HG02885 (cell line): ENCODE measurements around the gene SERPINA3.
"Not testable (repeated sequence)": the region's sequence is repeated elsewhere in the genome, so short reads cannot be mapped to it uniquely, and the experiment has no call there.

ENCODE experiments used
- ATAC-seq: cut with Tn5 transposase; IDR thresholded peaks from one replicate; pipeline ENCODE4 v1.9.1; 2021; ENCODE audit warnings: mild to moderate bottlenecking; ENCODE audit not compliant: unreplicated experiment, poor library complexity

The SERPINA3 gene

DNA sequence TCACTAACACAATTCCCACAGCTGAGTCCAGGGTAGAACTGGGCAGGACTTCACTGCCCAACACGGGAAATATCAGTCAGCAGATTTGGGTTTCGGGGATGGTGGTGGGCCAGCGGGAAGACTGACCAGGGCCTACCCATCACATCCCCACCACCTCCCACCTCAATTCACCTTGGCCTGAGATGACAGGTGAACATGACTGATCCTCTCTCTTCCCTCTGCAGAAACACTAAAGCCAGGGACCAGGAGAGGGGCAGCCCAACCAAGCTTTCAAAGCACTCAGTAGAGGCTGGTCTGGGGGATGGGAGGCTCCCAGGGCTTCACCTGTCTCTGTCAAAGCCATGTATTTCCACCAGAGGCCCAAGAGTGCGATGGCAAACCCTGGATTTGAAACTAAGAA lies 28.6 kb upstream of the SERPINA3 start:
- ATAC-seq, result no peak

DNA sequence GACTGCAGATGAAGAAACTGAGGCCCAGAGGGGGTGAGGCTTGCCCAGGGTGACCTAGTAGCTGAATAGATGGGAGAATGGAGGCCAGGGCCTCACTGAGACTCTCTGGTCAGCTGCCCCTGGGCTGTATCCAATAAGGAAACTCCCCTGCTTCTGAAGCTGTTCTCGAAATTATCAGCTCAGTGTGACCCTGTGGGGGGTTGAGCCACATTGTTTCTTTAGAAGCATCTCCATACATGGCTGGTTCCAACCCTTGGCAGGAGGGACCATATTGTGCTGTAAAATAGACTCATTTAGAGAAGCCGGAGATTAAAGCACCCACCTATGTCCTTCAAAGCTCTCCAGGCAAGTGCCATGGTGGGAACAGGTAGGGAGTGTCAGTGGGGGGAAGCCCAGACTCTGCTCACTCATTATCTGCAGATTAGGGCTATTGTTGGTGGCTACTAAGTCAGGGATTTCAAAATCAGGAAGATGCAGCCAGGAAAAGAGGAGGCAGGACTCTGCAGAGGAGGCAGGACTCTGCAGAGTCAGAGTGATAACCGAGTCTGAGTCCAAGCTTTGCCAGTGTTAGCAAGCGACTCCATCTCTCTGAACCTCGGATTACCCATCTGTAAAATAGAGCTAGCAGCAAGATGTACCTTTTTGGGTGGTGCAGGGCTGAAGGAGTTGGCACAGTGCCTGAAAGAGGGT lies 27.5 kb upstream of the SERPINA3 start:
- ATAC-seq, result no peak

DNA sequence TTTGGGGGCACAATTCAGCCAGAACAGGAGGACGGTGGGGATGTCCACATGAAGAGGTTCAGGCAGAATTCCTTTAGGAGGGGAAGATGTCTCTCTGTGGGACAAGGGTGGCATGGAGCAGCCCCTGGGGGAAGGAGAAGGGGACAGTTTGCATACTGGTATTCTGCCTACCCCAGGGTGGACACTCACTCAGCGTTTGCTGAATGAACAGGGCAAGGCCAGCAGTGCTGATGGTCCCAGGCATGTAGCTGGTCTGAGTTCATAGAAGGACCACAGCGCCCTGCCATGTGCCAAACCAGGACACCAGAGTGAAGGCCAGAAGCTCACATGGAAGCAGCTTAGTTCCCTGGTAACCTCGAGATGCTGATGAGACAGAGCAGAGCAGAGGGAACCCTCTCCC lies 25.6 kb upstream of the SERPINA3 start:
- no peak for ATAC-seq

DNA sequence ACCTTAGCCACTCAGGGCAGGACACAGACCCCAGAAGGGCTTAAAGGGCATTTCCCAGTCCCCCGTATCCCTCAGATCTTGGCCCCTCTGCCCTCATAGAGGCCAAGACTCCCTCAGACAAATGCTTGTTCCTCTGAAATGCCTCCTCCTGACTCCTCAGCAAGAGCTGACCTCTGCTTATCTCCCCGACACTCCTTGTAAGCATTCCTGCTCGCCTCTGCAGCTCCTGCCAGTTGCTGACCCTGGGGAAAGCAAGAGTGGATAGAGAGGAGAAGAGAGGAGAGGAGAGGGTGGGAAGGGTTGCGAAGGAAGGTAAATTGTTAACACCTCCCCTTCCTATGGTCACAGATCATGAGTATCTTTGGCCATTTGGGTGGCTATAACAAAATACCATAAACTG lies 23.9 kb upstream of the SERPINA3 start:
- no peak for ATAC-seq

DNA sequence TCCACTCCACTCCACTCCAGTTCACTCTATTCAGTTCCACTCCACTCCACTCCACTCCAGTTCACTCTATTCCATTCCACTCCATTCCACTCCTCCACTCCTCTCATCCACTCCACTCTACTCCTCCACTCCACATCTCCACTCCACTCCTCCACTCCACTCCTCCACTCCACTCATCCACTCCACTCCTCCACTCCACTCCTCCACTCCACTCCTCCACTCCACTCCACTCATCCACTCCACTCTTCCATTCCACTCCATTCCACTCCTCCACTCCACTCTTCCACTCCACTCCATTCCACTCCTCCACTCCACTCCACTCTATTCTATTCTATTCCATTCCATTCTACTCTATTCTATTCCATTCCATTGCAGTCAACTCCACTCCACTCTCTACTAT lies 21.1 kb upstream of the SERPINA3 start:
- ATAC-seq, result no peak

DNA sequence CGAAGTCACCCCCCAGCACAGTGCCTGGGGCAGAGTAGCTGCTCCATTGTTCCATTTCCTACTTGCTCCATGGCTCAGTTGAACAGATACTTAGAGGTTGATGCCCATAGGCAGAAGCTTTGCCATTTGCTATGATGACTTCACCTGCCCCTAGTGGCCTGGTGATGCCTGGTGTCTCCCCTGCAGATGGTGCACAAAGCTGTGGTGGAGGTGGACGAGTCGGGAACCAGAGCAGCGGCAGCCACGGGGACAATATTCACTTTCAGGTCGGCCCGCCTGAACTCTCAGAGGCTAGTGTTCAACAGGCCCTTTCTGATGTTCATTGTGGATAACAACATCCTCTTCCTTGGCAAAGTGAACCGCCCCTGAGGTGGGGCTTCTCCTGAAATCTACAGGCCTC lies 20.3 kb upstream of the SERPINA3 start:
- ATAC-seq, result no peak

DNA sequence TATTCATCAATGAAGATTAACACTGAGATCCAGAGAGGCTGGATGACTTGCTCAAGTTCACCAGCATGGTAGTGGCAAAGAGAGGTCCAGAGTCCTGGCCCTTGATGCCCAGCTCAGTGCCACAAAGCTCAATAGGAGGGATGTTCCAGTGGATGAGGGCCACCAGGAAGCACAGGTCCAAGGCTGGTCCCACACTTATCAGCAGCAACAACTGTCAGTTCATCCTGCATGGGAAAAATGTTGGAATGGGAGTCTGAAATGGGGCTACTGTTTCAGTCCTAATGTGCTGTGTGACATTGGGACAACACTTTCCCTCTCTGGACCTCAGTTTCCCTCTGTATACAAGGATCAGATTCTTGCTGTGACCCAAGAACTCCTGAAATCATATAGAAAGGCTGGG lies 19.7 kb upstream of the SERPINA3 start:
- ATAC-seq, result no peak

DNA sequence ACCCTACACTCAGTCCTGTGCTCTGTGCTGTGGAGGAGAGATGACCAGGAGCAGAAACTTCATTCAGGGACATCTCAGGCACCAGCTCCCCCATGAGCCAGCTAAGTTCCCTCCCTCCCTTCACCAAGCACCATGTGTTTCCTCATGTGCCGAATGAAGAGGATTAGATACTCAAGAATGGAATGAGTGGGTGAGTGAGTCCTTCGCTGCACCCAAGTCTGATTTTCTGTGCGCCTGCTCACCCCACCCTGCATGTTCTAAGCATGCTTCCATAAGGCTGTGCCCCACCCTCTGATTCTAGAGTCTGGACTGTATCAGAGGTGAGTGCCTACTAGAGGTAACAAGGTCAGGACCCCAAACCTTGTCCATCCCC lies 18.8 kb upstream of the SERPINA3 start:
- ATAC-seq, result no peak

DNA sequence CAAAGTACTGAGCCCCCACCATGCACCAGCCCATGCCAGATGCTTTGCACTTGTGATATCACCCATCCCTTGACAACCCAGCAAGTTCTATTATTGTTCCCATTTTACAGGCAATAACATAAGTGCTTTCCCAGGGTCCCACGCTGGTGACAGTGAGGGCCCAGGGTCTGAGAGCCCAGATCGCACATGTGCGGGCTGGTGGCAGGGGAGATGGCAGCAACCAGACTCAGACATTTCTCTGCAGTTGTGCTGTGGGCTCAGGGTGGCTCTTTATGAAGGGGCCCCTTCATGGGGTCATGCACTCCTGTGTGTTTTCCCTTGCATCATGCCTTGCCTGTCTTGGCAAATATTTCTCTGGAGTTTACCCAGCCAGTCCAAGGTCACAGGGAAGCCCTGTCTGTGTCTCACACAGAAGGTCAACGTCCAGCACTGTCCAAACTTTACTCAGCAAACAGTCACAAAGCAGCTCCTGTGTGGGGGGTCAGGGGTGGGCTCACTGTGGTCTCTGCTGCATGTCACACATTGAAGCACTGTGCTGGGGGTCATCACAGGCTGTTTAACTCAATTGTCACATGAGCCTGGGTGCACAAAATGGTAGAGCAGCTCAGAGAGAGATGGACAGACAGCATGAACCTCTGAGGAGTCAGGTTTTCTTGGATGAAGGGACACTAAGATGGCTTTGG lies 18.3 kb upstream of the SERPINA3 start:
- no peak for ATAC-seq

DNA sequence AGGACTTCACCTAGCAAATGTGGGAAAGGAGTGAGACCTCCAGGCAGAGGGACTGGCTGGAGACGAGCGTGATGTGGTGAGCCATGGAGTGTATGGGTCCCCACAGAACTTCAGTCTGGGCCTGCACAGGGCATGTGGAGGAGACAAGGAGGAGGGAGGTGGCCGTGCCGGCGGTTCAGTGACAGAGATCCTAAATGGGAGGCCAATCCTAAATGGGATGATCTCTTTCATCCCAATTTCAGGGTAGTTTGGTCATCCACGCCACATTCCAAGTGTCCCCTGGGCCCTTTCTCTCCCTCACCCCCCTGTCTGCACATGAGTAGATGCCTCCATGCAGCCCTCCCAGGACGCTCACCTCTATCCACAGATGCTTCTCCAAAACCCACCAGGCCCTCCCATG lies 17.8 kb upstream of the SERPINA3 start:
- ATAC-seq, result no peak

DNA sequence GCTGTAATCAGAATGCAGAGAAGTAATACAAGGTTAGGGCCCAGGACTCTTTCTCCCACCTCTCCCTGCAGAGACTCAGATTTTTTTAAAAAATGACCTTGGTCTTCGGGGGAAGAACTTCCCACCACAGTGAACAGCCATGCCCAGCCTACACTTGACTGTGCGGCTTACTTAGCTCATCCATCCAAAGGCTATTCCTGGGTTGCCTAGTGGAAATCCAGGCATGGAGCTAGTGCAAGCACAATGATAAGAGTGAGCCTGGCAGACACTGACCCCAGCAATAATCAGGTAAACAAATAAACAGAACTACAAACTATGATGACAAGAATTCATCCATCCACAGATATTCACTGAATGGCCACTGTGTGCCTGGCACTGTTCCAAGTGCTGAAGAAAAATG lies 16.3 kb upstream of the SERPINA3 start:
- no peak for ATAC-seq

DNA sequence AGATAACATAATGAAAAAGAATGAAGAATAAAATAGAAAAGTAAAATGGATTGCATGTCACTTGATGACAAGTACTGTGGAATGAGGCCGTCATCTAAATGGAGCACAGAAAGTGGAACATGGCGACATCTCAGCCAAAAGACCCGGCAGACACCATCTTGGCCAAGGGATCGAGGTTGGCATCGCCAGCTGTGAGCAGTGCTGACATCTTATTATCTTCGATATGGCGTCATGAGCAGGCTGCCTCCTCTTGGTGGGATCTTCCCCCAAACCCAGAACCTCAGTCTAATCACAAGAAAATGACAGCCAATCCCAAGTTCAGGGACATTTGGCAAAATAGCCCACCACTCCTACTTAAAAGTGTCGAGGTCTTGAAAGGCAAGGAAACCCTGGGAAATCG lies 15.8 kb upstream of the SERPINA3 start:
- ATAC-seq, result no peak

DNA sequence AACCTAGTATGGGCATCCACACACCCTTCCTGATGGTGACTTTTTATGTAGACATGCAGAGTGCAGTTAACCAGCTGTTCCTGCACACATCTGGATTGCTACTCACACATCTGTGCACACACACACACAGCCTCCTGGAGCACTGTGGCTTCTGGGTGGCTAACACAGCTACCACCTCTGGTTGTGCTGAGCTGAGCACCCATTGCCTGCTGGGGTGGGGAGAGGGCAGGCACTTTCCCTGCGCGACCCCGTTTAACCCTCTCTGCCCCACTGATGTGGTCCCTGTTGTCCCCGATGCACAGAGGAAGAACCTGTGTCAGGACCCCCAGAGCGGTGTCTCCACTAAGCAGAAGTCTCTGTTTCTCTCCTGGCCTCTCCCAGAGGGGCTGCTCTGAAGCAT lies 14.4 kb upstream of the SERPINA3 start:
- ATAC-seq, result no peak

DNA sequence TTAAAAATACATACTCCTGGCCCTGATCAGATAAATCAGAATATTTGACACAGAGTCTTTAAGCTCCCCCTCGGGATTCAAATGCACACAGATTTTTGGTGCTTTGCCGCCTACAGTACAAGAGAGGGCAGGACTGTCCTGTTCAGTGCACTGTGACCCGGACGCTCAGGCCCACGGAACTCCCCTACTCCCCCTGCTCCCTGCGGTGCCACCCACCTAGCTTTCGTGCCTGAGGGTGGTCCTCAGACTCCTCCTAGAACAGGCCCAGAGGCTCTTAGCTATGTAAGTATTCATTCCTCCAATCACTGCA lies 13.7 kb upstream of the SERPINA3 start:
- ATAC-seq, result no peak

DNA sequence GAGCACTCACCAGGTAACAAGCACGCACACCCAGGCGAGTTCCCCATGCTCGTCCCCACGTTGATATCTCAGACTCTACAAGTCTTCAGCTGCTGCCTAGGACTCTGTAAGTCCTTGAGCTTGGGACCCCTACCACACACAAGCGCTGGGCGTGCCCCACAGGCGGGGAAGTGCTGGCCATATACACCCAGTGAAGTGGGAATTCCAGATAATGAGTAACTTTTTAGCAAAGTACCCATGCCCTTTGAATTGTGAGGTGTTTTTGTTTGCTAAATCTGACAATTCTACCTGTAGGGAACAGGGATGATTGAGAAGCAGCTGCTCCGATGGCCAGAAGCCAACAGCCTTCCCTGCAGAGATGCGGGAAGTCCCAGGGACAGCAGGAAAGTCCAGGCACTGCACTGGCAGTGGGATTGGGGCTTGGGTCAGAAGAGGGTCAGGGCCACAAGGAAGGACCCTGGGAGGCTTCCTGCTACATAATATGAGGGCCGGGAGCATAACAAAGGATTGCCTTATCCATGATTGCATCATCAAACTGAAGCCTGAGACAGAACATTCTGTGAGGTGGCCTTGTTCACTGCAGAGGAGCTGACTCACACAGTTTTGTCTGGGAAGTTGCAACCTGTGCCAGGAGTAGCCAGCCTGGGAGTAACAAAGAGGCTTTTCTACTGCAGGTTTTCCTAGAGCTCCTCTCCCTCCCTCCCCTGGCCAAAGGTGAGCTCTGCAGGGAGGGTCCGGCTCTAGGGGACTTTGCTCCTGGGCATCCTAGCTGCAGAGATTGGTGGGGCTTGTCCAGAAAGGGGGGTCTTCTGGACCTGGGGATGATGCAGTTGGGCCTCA lies 13.2 kb upstream of the SERPINA3 start:
- no peak for ATAC-seq

DNA sequence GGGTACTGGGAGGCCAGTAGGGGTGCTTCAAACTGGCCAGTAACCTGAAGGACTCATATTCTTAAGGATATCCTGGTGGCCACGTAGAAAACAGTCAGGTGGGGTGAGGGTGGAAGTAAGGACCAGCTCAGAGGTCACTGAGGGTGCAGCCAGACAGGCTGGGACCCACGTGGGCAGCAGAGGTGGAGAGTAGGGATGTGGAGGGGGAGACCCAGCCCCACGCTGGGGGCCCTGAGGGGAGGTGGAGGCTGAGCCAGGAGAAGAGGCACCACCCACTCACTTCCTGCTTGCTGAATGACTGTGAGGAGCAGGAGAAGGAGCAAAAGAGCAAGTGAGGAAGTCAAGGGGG lies 12.6 kb upstream of the SERPINA3 start:
- ATAC-seq, result no peak

DNA sequence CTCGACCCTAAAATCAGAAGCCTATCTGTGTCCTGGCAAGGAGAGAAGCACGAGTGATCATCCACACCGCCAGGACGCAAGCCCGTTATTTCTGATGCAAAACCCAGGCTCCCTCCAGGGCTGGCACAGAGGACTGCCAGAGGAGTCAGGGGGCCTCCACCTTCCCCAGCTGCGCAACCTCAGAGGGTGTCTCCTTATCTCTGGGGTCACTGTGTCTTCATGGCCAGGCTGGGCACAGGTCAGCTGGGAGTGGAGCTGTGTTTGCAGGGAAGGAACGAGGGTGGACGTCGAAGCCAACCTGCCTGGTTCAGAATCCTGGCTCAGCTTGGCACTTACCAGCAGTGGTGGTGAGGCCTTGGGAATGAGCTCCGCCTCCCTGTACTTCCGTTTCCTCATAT lies 12.0 kb upstream of the SERPINA3 start:
- no peak for ATAC-seq

DNA sequence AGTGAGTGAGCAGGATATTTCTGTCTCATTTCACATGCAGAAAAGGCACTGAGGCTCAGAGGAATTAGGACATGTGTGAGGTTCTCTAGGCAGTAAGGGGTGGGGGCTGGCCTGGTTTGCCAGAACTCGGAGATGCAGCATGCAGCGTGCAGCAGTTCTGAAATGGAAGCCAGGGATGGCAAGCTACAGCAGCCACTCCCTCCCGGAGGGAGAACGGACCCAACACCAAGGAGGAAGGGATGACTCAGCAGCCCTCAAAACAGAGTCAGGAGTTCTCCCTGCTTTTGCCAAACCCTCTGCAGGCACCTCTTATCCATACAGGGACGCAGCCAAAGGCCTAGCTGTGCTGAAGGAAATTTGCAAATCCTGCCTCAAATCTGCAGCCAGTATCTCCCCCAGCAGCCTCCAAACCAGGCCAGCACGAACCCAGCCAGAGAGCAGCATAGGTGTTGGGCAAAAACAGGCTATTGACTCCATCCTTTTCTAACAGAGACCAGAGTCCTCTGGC lies 10.3 kb upstream of the SERPINA3 start:
- no peak for ATAC-seq

DNA sequence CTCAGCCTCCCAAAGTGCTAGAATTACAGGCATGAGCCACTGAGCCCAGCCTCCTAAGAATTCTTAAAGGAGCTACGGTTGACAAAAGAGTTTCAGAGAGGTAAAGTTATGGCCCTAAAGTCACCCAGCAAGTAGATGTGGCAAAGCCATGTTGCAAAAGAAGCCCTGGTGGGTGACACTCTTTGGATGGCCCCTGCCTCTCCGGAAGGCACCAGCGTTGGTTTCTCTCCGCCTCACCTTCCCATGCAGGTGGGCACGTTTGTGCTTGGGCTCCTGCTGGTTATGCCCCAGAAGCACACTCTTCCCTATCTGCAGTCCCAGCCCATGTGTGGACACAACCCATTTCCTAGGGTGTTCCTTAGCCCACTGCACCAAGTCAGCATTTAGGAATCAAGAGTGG lies 9.5 kb upstream of the SERPINA3 start:
- no peak for ATAC-seq

DNA sequence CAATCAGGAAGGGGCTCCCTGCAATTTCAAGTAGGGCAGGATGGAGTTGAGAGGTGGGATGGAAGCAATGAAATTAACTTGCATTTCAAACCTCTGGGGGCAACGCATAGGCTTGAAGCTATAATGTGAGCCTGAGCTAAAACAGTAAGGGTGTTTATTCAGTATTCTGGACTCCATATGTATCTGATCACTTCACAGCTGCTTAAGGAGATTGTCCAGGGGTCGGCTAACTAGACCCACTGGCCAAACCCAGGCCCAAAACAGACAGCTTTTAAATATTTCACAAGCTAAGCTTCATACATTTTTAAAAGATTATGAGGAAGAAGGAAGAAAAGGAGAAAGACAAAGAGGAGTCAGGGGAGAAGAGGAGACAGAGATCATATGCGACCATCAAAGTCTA lies 6.8 kb upstream of the SERPINA3 start:
- ATAC-seq, result no peak

DNA sequence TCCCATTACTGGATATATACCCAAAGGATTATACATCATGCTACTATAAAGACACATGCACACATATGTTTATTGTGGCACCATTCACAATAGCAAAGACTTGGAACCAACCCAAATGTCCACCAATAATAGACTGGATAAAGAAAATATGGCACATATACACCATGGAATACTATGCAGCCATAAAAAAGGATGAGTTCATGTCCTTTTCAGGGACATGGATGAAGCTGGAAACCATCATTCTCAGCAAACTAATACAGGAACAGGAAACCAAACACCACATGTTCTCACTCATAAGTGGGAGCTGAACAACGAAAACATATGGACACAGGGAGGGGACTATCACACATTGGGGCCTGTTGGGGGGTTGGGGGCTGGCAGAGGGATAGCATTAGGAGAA lies 3.2 kb upstream of the SERPINA3 start:
- ATAC-seq, result not testable (repeated sequence)

DNA sequence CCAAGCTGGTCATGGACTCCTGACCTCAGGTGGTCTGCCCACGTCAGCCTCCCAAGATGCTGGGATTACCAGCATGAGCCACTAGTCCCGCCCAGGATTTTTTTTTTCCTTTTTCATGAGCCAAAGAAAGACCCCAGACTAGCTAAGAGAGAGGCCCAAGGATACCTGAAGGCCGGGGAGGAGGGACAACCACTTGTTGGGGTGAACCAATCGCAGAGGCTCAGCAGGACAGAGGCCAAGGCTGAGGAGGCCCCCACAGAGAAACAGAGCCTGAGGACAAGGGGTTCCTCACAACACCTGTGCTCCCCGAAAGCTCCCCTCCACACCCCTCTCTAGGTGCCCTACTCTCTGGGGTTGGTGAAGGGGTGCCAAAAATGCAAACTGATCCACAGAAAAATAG lies 1.0 kb upstream of the SERPINA3 start:
- no peak for ATAC-seq
